Measurements from ENCODE around the gene MTA1.

The MTA1 gene

GRCh38 chr14:105382343-105383082 lies 37.1 kb upstream of the MTA1 start:
- Histone ChIP-seq H3K27ac (replicated peaks) (no peak overlapping the region), H3K27me3 (ENCODE audit: insufficient read depth, poor library complexity, severe bottlenecking) (no peaks in the 10 kb centered on the region), H3K4me3 (replicated peaks; ENCODE audit: insufficient read depth, low read length) (no peak overlapping the region)
- TF ChIP-seq POLR2AphosphoS5 (IDR thresholded peaks at IDR 0.05; ENCODE audit: low read depth) (no peak), GABPA (IDR thresholded peaks at IDR 0.05; ENCODE audit: low read depth) (no peak), CTCF (IDR thresholded peaks at IDR 0.05; ENCODE audit: insufficient read depth, low read length) (no peak), SPI1 (IDR thresholded peaks at IDR 0.05; ENCODE audit: borderline replicate concordance, low read depth) (no peak)
- TF ChIP-seq, protein P1, sequence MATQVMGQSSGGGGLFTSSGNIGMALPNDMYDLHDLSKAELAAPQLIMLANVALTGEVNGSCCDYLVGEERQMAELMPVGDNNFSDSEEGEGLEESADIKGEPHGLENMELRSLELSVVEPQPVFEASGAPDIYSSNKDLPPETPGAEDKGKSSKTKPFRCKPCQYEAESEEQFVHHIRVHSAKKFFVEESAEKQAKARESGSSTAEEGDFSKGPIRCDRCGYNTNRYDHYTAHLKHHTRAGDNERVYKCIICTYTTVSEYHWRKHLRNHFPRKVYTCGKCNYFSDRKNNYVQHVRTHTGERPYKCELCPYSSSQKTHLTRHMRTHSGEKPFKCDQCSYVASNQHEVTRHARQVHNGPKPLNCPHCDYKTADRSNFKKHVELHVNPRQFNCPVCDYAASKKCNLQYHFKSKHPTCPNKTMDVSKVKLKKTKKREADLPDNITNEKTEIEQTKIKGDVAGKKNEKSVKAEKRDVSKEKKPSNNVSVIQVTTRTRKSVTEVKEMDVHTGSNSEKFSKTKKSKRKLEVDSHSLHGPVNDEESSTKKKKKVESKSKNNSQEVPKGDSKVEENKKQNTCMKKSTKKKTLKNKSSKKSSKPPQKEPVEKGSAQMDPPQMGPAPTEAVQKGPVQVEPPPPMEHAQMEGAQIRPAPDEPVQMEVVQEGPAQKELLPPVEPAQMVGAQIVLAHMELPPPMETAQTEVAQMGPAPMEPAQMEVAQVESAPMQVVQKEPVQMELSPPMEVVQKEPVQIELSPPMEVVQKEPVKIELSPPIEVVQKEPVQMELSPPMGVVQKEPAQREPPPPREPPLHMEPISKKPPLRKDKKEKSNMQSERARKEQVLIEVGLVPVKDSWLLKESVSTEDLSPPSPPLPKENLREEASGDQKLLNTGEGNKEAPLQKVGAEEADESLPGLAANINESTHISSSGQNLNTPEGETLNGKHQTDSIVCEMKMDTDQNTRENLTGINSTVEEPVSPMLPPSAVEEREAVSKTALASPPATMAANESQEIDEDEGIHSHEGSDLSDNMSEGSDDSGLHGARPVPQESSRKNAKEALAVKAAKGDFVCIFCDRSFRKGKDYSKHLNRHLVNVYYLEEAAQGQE (IDR thresholded peaks at IDR 0.05; ENCODE audit: insufficient replicate concordance, low read depth), result no peak
- no peak for DNase-seq (ENCODE audit: low read depth in 1 of 2, low spot score in 1 of 2)

GRCh38 chr14:105383083-105383730 lies 36.4 kb upstream of the MTA1 start:
- no peak for TF ChIP-seq POLR2AphosphoS5 (IDR thresholded peaks at IDR 0.05; ENCODE audit: low read depth)
- no peak for TF ChIP-seq SPI1 (IDR thresholded peaks at IDR 0.05; ENCODE audit: borderline replicate concordance, low read depth)
- no peak for TF ChIP-seq CTCF (IDR thresholded peaks at IDR 0.05; ENCODE audit: insufficient read depth, low read length)
- no peak for TF ChIP-seq GABPA (IDR thresholded peaks at IDR 0.05; ENCODE audit: low read depth)
- TF ChIP-seq, protein P1 (IDR thresholded peaks at IDR 0.05; ENCODE audit: insufficient replicate concordance, low read depth), result no peak
- H3K4me3 ChIP-seq (replicated peaks; ENCODE audit: insufficient read depth, low read length), result no peak overlapping the region
- no peak overlapping the region for H3K27ac ChIP-seq (replicated peaks)
- DNase-seq (ENCODE audit: low read depth in 1 of 2, low spot score in 1 of 2), result no peak
- no peaks in the 10 kb centered on the region for H3K27me3 ChIP-seq (ENCODE audit: insufficient read depth, poor library complexity, severe bottlenecking)

DNA sequence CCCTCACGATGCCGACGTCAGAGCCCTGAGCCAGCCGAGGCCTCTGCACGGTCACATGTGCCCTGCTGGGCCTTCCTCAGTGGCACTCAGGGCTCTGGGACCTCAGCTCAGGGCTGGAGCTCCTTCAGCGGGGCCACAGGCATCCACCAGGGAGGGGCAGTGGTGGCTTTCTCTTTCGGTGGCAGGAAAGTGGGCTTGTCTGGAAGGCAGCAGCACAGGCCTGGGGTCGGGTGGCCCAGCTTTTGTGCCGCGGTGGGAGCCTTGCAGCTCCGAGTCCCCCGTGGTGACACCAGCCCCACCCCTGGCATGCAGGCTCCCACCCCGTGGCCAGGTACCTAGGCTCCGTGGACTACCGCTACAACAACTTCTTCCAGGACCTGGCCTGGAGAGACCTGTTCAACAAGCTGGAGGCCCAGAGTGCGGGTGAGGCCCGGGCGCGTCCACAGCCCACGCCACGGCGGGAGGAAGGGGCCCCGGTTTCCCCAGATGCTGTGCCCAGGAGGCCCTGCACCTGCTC lies 35.5 kb upstream of the MTA1 start:
- TF ChIP-seq SPI1 (IDR thresholded peaks at IDR 0.05; ENCODE audit: borderline replicate concordance, low read depth) (no peak), CTCF (IDR thresholded peaks at IDR 0.05; ENCODE audit: insufficient read depth, low read length) (no peak), POLR2AphosphoS5 (IDR thresholded peaks at IDR 0.05; ENCODE audit: low read depth) (no peak), GABPA (IDR thresholded peaks at IDR 0.05; ENCODE audit: low read depth) (no peak)
- TF ChIP-seq, protein P1 (IDR thresholded peaks at IDR 0.05; ENCODE audit: insufficient replicate concordance, low read depth), result no peak

More for the DNA sequence above, 35.5 kb upstream of the MTA1 start:
- H3K4me3 ChIP-seq (replicated peaks; ENCODE audit: insufficient read depth, low read length), result no peak overlapping the region
- DNase-seq (ENCODE audit: low read depth in 1 of 2, low spot score in 1 of 2), result no peak
- no peak overlapping the region for H3K27ac ChIP-seq (replicated peaks)
- H3K27me3 ChIP-seq (ENCODE audit: insufficient read depth, poor library complexity, severe bottlenecking), result no peaks in the 10 kb centered on the region

All from HL-60 (cell line).